ENCODE results near the gene BFSP2.

Gene BFSP2

DNA sequence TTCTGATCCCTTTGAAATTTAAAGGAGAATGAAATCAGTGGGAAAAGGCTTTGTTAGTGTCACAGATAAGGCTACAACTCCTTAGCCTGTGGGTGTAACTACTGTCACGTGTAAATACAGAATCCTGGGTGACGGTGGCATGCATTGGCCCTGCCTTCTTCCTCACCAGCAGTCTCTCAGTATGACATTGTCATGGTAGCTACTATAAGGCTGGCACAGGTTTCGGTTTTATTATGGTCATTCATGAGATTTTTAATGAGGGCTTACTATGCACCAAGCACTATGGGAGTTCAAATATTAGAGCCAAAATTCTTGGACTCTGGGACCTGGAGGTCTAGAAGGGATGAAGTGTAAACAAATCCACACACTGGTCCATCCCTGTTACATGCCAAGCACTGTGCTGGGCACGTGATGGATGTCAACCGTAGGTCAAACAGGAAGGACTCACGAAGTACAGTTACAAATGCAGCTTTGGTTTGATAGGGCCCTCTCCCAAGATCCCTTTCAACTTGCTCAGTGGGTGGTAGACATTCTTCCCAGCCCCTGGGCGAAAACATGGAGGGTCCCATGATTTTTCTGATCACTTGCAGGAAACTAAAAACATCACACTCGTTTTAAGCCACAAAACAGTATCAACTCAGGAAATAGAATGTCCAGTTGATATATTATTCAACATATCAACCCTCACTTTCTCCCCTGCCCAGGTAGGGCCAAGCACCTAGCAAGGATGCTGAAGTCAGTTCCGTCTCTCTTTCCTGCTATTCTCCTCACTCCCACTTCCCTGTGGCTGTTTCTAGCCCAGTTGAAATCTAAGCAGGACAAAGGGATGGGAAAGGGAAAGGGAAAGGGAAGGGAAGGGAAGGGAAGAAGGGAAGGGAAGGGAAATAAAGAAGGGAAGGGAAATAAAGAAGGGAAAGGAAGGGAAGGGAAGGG is 25.3 kb downstream of the BFSP2 start:
- DNase-seq = no peak

DNA sequence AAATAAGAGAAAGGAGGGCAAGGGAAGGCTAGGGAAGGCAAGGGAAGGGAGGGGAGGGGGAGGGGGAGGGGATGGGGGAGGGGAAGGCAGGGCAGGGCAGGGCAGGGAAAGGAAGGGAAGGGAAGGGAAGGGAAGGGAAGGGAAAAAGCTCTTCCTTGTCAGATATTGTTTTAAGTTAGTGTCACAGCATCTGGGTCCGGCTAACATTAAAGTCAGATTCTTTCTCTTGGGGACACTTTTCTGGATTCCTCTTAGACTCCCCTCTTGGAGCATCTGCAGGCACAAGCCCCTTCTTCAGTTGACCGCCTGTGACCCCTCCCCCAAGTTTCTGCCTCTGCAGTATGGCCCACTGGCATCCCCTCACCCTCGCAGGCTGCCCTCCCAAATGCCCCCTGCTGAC is 26.0 kb downstream of the BFSP2 start:
- no peak for DNase-seq

DNA sequence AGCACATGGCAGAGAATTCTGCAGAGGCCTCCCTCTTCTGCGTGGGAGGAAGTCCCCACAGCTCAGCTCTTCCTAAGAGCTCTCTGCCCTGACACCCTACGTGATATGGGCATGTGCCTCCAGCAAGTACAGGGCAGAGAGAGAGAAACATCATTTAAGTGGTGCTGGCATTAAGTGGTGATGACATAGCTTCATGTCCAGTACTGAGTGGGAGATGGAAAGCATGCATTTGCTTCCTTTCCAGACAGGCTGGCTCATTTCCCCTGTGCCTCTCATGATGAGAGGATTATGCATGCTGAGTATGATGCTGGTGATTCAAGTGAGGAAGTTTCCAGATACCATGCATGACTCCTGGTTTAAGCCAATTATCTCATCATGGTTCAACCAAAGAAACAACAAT is 26.9 kb downstream of the BFSP2 start:
- DNase-seq = peak; percentile 52

DNA sequence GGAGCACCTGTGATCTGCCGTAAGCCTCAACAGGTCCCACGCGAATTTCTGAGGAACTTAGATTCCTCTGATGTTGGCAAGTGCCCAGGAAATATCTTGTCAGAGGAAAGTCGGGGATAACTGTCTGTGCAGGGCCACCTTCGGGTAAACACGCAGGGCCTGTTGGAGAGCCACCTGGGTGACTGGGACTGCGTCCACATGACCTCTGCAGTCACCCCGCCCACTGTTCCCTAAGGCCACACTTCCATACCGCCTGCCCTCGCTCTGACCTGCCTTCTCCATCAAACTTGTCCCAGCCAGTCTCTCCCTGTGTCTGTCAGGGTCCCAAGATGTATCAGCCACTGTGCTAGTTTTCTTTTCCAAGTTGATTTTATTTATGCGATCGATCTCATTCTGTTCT is 28.7 kb downstream of the BFSP2 start:
- no peak for DNase-seq

DNA sequence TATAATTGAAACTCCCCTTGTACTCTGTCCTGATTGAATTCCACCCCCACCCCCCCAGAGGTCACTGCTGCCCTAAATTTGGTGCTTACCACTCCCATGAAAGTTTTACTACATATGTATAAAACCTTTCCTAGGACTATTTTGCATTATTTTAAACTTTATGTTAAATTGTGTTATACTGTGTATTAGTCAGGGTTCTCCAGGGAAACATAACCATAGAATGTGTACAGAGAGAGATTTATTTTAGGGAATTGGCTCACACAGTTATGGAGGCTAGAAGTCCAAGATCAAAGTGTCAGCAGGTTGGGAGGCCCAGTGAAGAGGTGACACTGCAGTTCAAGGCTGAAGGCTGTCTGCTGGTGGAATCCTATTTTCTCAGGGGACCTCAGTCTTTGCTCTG is 29.2 kb downstream of the BFSP2 start:
- DNase-seq = no peak

DNA sequence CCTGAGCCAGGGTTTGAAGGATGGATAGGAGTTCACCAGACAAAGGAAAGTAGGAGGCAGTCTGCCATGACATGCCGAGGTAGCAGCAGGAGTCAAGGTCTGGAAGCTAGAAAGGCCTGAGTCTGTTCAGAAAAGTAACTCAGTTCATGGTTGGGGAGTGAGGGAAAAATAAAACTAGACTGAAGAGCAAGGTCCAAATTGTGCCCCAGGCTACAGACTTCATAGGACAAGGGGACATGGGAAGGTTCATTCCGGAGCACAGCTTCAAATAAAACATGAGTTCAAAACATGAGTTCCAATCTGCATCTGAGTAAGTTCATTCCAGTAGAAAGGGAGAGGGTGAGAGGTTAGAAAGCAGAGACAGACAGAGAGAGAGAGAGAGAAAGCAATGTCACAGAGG is 39.7 kb downstream of the BFSP2 start:
- no peak for DNase-seq

DNA sequence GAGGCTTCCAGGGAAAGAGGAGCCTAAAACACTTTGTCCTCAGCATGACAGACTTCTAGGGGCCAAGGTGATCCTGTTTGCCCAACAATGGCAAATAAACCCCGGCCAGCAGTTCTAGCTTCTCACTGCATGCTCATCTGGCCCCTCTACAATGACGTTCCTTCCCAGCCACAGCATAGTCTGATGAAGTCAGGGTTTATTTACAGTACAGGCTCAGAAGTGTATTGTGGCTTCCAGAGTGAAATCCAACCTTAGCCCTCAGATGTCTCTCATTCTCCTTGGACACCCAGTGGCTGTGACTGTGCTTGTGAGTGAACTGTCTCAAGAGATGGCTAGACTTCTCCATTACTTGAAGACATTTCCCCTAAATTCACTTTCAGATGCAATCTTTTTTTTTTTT is 40.8 kb downstream of the BFSP2 start:
- DNase-seq = peak; percentile 45

DNA sequence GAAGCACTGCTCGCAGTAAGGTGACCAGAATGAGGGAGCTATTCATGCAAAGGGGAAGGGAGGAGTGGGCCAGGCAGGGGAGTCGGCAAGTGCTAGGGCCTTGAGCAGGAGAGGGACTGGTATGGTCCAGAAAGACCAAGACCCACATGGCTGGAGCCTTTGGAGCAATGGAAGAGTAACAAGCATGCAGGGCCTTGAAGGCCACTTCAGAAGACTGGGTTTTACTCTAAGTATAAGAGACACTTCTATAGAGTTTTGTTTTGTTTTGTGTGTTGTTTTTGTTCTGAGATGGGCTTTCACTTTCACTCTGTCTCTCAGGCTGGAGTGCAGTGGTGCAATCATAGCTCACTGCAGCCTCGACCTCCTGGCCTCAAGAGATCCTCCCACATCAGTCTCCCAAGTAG is 42.0 kb downstream of the BFSP2 start:
- peak; percentile 48 for DNase-seq

DNA sequence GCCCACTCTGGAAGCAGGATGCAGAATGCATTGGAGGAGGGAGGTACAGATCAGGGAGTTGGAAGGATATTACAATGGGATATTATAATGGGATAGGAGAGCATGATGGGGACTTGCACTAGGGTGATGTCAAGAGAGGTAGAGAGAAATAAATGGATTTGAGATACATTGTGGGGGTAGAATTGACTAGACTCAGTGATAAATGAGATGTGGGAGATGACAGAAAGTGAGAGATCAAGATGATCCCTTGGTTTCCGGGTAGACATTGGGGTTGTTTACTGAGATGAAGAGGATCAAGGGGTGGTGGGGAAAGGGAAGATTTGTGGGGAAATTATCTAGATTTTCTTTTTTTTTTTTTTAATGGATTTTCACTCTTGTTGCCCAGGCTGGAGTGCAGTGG is 42.7 kb downstream of the BFSP2 start:
- no peak for DNase-seq

DNA sequence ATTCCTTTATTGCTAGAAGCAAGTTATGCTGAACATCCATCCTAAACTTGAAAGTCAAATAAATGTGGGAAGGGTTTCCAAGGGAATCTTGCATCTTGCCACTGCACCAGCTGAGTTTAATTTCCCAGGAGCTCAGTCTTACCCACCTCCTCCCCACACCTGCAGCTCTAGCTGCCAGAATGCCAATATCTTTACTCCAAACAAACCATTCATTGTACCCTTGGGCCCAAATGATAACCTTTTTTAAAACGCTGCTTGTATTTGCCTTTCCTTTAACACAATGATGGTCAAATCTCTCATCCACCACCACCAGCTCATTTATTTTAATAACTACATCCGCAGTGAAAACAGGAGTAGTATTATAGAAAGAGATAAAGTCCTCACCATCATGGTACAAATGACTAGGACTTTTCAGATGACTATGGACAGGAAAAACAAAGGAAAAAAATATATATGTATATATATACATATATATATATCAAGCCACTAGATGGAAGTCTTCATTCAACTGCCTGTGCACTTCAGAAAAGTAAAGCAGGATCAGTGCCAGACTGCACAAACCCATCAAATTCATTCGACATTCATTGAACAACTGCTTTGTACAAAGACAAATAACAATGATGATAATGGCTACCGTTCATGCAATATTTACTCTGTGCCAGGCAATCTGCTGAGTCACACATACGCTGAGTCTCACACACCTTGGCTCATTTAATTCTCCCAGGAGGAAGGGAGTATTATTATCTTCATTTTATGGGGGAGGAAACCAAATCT is 44.0 kb downstream of the BFSP2 start:
- DNase-seq = peak; percentile 15

DNA sequence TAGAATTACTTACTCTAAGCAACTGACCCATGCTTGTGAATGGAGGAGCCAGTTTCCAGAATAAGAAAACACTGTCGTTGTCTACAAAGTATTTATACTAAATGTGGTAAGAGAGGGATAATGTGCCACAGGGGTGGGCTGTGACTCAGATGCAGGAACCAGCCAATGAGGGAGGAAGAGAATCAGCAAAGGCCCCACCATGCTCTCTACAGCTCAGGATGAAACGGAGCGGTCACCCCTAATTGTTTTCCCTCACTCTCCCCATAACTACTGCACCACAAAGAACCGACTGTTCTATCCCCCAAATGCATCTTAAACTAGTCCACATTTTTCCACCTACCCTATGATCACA is 44.5 kb downstream of the BFSP2 start:
- no peak for DNase-seq

DNA sequence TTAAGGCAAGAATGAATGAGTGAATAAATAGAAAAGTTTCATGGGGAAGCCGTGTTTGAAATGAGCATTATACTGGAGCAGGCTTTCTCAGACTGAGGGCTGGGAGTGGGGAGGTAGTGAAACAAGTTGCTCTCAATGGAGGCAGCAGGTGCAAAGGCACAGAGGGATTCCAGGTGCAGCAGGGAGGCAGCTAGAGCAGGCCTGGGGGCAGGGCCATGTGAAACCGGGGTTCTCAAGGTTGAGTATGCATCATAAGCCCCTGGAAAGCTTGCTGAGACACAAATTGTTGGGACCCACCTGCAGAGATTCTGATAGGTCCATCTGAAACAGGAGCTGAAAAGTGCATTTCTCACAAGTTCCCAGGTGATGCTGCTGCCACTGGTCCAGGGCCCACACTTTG is 45.3 kb downstream of the BFSP2 start:
- no peak for DNase-seq

DNA sequence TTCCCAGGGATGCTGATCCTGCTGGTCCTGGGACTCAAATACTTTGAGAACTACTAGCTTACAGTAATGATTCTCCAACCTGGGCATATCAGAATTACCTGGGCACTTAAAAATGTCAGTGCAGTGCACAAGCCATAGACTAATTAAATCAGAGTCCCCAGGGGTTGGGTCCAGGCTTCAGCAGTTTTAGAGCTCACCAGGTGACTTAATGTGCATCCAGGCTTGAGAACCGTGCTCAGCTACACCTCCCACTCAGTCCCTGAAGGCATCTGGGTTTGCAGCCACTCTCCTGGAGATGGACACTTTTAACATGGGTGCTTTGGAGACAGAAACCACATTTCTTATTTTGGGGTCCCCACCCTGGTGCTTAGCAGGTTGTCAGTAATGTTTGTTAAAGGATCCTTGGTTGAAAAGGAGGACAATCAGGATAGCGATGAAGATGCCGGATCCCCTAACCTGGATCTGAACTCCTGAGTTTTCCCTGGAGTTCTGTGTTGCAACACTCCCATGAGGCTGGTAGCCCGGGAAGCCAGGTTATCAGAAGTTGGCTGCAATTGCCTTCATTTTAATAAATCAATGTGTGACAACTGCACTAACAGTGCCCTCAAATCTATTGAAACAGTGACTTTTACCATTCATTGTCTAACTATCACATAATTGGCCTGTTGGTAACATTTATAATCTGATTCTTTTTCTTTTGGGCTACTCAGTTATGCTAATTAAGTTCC is 48.1 kb downstream of the BFSP2 start:
- no peak for DNase-seq

DNA sequence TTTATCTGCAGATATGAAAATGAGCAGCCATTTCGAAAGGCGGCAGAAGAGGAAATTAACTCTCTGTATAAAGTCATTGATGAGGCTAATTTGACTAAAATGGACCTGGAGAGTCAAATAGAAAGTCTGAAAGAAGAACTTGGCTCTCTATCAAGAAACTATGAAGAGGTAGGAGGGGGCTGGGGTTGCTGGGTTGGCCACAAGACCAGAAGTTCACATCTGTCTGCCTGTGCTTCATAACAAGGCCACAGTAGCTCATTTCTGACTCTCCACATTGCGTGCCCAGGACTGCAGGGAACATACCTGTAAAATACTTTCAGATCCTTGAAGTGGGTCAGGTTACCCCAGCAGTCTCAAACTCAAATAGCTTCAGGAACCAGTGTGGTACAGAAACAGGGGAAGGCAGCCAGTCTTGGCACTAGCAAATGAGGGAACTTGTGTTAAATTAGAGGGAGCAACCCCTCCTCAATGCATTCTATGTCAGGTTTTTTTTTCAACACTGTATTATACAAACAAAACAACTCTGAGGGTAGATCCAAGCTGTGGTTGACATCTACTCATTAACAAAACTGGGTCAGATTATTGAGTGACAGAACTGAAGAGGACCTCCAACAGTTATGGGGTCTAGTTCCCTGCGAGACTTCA is 48.7 kb downstream of the BFSP2 start:
- peak; percentile 96 for DNase-seq

DNA sequence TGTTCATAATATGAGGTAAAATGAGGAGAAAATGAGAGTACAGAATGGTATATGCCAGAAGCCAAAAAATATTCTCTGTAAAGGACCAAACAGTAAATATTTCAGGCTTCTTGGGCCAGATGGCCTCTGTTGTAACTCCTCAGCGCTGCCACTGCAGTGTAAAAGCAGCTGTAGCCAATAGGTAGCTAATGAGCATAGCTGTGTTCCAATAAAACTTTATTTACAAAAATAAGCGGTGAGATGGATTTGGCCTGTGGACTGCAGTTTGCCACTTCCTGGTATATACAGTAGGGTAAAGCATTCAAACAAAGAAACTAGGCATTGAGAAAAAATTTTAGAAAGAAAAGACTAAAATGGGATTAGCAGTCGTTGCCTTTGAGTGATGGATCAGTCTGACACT is 51.5 kb downstream of the BFSP2 start:
- no peak for DNase-seq

DNA sequence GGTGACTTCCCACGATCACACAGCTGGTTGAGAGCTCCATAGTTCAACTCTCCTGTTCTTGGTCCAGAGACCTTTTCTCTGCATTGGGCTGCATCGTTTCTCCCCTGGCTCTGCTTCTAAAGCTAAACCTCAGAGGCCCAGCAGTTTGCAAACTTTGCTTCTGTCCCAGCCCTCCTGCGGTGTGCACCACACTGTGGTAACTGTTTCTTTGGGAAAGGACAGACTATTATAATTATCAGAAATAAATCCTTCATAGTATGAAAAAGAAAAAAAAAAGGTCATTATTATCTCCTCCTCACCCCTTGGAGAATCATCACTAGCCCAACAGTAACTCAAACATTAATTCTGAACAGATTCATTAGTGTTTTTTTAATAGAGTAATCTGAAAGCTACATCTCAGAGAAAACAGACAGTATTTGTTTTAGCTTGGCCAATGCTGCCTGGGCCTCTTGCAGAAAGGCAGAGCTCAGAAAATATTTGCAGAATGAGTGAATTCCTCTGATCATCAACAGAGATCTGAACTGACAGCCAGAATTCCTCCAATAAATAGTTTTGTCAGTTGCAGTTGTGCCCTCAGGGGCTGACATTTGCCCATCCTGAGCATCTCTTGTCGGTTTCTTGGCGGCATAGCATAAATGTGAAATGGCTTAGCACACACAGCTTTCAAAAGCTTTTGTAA is 52.9 kb downstream of the BFSP2 start:
- DNase-seq = no peak

DNA sequence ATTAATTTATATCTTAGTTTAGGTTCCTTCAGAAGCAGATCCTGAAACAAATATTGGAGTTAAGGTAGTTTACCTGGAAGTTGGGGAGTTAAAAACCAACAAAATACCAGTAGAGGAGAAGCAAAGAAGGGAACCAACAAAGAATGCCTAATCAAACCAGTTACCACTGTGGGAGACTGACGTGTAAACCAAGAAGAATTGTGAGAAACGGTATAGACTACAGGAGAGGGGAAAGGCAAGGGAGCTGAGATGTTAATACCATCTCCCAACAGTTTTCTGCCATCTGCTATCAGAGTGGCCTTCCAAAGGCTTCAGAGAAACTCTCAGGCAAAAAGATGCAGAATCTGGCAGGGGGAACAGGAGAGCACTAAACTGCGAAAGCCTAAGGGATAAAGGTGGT is 53.5 kb downstream of the BFSP2 start:
- DNase-seq = no peak

DNA sequence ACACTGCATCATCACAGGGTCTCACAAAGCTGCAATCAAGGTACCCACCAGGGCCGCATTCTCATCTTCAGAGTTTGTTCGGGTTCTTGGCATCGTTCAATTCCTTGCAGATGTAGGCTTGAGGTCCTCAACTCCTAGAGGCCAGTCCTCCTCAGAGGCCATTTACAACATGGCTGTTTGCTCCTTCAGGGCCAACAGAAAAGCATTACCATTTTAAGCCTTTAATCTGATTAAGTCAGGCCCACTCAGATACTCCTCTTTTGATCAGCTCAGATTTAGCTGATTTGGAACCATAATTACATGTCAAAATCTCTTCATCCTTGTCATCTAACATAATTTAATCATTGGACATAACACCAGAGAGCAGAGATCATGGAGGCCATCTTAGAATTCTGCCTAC is 55.4 kb downstream of the BFSP2 start:
- DNase-seq = no peak

DNA sequence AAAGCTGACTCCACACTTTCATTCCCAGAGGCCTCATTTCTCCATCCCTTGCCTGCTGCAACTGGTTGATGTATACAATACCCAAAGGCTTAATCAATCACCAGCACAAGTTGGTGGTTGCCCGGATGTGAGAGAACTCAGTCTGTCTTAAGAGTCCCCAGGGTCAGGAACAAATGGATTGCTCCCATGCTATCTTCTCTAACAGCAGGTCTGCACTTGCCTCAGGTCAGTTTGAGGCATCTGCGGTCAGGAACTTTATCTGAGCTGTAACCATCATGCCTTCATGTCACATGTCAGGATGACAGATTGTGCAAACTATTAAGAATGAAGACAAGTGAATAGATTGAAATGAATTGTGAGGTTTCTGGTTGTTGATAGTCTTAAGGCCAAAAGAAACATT is 56.1 kb downstream of the BFSP2 start:
- DNase-seq = no peak

DNA sequence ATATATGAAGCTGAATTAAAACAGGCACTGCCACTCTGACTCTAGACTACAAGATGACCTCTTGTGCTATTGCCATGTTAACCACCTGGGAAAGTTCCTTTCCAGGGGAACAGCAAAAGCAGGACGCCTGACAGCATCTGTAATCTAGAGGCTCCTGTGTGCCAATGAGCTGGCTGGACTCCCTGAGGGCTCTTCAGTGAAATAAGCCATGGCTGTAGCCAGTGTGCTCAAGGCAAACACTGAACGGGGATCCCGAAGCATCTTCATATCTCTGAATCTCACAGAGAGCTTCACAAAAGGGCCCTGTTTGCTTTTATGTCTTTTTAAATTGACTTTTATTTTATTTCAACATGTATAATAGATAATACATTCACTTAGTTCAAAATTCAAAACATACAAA is 57.2 kb downstream of the BFSP2 start:
- DNase-seq = no peak

DNA sequence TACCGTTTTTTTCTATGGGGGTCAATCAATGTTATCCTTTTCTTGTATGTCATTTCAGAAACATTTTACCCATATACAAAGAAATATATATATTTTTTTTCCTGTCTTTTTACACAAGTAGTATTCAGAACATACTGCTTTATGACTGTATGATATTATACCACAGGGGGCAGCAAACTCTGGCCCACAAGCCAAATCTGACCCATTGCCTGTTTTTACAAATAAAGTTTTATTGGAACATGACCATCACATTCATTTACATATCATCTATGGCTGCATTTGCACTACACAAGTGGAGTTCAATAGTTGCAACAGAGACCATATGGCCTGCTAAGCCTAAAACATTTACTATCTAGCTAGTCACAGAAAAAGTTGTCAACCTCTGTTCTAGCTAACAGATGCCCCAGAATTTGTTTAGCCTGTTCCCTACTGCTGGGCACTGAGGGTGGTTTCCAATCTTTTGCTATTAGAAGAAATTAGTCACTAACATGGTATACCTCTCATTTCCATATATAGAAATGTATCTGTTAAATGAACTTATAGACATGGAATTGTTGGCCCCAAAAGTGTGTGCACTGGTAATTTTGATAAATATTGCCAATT is 57.7 kb downstream of the BFSP2 start:
- DNase-seq = no peak

DNA sequence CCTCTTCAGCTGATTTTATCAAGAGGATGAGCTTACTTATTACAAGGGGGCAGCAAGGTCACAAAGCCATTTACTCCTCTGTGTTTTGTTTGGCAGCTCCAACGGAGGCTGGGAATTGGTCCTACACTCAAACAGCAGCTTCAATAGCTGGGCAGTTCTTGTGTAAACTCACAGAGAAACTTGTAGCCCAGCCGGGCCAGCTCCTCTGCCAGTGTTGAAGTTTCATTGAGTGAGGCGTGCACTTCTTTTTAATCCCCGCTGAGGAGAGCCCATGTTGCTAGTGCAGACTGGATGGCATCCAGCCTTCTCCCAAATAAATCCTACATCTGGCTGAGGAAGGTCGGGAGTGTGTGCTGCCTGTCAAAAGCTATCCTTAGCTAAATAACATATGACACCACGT is 59.5 kb downstream of the BFSP2 start:
- DNase-seq = no peak

All from MV-4-11 (cell line).